C1 segment of cervical spinal cord (tissue), 14 donors: ENCODE results near the gene NR4A3.

Source experiments
- DNase-seq, 14 donors: peaks; one replicate each; lab custom pipeline; 2025; lab: John Stamatoyannopoulos, UW

NR4A3 gene

GRCh38 chr9:99813739-99814138 lies 7.9 kb upstream of the NR4A3 start:
- DNase-seq: no peak

GRCh38 chr9:99814359-99814758 lies 7.3 kb upstream of the NR4A3 start:
- no peak for DNase-seq

- DNase-seq: no peak
Measured at GRCh38 chr9:99816392-99816791, 5.3 kb upstream of the NR4A3 start.

- DNase-seq: no peak
Measured at GRCh38 chr9:99818500-99818899, 3.2 kb upstream of the NR4A3 start.

- peak; percentile 68 to 96 (median 88) for DNase-seq
Measured at GRCh38 chr9:99819123-99819855, 2.4 kb upstream of the NR4A3 start.

- peak; percentile 68 to 97 (median 92) for DNase-seq
Measured at GRCh38 chr9:99819856-99820684, 1.6 kb upstream of the NR4A3 start.

- peak in 10 of 14 donors; percentile 57 to 85 (median 78) for DNase-seq
Measured at GRCh38 chr9:99820685-99821395, 845 bp upstream of the NR4A3 start.

- peak in 12 of 14 donors; percentile 36 to 74 (median 58) for DNase-seq
Measured at GRCh38 chr9:99822109-99822805, 572 bp downstream of the NR4A3 start.

- DNase-seq: peak in 8 of 14 donors; percentile 32 to 51 (median 38)
Measured at GRCh38 chr9:99822806-99823591, 1.3 kb downstream of the NR4A3 start.

GRCh38 chr9:99823681-99824377 lies 2.1 kb downstream of the NR4A3 start:
- peak in 9 of 14 donors; percentile 30 to 65 (median 44) for DNase-seq

- peak in 3 of 14 donors; percentile 21 to 42 (median 22) for DNase-seq
Measured at GRCh38 chr9:99824378-99825171, 2.9 kb downstream of the NR4A3 start.

GRCh38 chr9:99825172-99826046 lies 3.7 kb downstream of the NR4A3 start:
- DNase-seq: no peak

- no peak for DNase-seq
Measured at GRCh38 chr9:99826579-99826978, 4.9 kb downstream of the NR4A3 start.

- no peak for DNase-seq
Measured at GRCh38 chr9:99827244-99827643, 5.6 kb downstream of the NR4A3 start.

GRCh38 chr9:99828054-99828416 lies 6.3 kb downstream of the NR4A3 start:
- DNase-seq: no peak

GRCh38 chr9:99828417-99829176 lies 6.9 kb downstream of the NR4A3 start:
- DNase-seq: no peak

GRCh38 chr9:99831857-99832557 lies 10.3 kb downstream of the NR4A3 start:
- no peak for DNase-seq
